IMR-90 (cell line): ENCODE data around the gene MADD. TPM values are rescaled to one million over a fixed set of nuclear protein-coding genes. Genes with fewer than 3 reads are reported as not detected.

ENCODE experiments used
- ATAC-seq: fragments of 200-7000 bp; cut with Tn5 transposase; 2 replicates; pipeline ENCODE4 v1.9.1; 2020; ENCODE audit warnings: low read depth, mild to moderate bottlenecking, moderate library complexity
- BruUV-seq: library from RNA; stranded (reverse); fragments of 400-500 nt; replicated peaks from 2 replicates; lab custom pipeline; 2021; lab: Mats Ljungman, UMichigan
- CTCF ChIA-PET: fragments of 300-600 bp; formaldehyde crosslinking; extraction: SDS; loops from one replicate; lab custom pipeline; 2021; ENCODE audit warnings: antibody characterized with exemption; lab: Yijun Ruan, JAX
- POLR2A ChIA-PET: fragments of 300-600 bp; sonication (Branson Sonifier 250); formaldehyde crosslinking; loops from one replicate; lab custom pipeline; 2022; ENCODE audit warnings: antibody characterized with exemption; ENCODE audit not compliant: unreplicated experiment; lab: Charles Lee
- DNase-seq: peaks from one replicate; pipeline ENCODE4 v3.0.0; 2013
- H2AFZ ChIP-seq: replicated peaks from 2 replicates; pipeline ENCODE3; 2013; ENCODE audit warnings: low read length, mild to moderate bottlenecking; ENCODE audit not compliant: poor library complexity
- H2AK5ac ChIP-seq: 2 replicates; pipeline ENCODE4 v1.6.1; 2013; ENCODE audit warnings: low read depth, low read length, inconsistent platforms
- H2AK9ac ChIP-seq: replicated peaks from 2 replicates; pipeline ENCODE3; 2013; ENCODE audit warnings: mild to moderate bottlenecking, low read depth, low read length, moderate library complexity; ENCODE audit not compliant: poor library complexity
- H2BK120ac ChIP-seq: 2 replicates; pipeline ENCODE4 v1.6.1; 2013; ENCODE audit warnings: low read depth, low read length, inconsistent platforms
- H2BK15ac ChIP-seq: 3 replicates; pipeline ENCODE4 v1.6.1; 2013; ENCODE audit warnings: low read depth, low read length, inconsistent platforms
- H2BK20ac ChIP-seq: 2 replicates; pipeline ENCODE4 v1.6.1; 2013; ENCODE audit warnings: low read depth, mild to moderate bottlenecking, inconsistent platforms, low read length, moderate library complexity
- H2BK5ac ChIP-seq: 2 replicates; pipeline ENCODE4 v1.6.1; 2013; ENCODE audit warnings: mild to moderate bottlenecking, low read depth, low read length, inconsistent platforms; ENCODE audit not compliant: poor library complexity, severe bottlenecking
- H3K14ac ChIP-seq: replicated peaks from 2 replicates; pipeline ENCODE4 v1.6.1; 2013; ENCODE audit warnings: low read depth, low read length, inconsistent platforms
- H3K18ac ChIP-seq: 2 replicates; pipeline ENCODE4 v1.6.1; 2013; ENCODE audit warnings: low read depth, low read length, control low read depth
- H3K23ac ChIP-seq: 2 replicates; pipeline ENCODE4 v1.6.1; 2013; ENCODE audit warnings: low read depth, low read length, inconsistent platforms
- H3K27ac ChIP-seq: 2 replicates; pipeline ENCODE4 v1.5.1; 2013; ENCODE audit warnings: mild to moderate bottlenecking, control low read depth, low read length; ENCODE audit not compliant: insufficient read depth
- H3K27me3 ChIP-seq: 2 replicates; pipeline ENCODE4 v1.6.1; 2013; ENCODE audit warnings: low read length; ENCODE audit not compliant: control insufficient read depth, insufficient read depth
- H3K36me3 ChIP-seq: 2 replicates; pipeline ENCODE4 v1.6.1; 2013; ENCODE audit warnings: low read length, mixed read lengths; ENCODE audit not compliant: control insufficient read depth, insufficient read depth
- H3K4ac ChIP-seq: 2 replicates; pipeline ENCODE4 v1.6.1; 2013; ENCODE audit warnings: low read depth, low read length, inconsistent platforms
- H3K4me1 ChIP-seq: 2 replicates; pipeline ENCODE4 v1.6.1; 2013; ENCODE audit warnings: low read length, mixed read lengths; ENCODE audit not compliant: control insufficient read depth, insufficient read depth
- H3K4me2 ChIP-seq: 2 replicates; pipeline ENCODE4 v1.6.1; 2013; ENCODE audit warnings: low read depth, mild to moderate bottlenecking, control low read depth, low read length, moderate library complexity
- H3K4me3 ChIP-seq: 2 replicates; pipeline ENCODE4 v1.5.1; 2013; ENCODE audit warnings: low read depth, mild to moderate bottlenecking, control low read depth, low read length, moderate library complexity; ENCODE audit not compliant: insufficient read depth
- H3K56ac ChIP-seq: 2 replicates; pipeline ENCODE4 v1.6.1; 2013; ENCODE audit warnings: low read length, inconsistent platforms; ENCODE audit not compliant: insufficient read depth; ENCODE audit errors: extremely low read depth
- H3K79me1 ChIP-seq, 2 experiments: 2 replicates each; pipeline ENCODE4 v1.6.1; 2013; ENCODE audit warnings: low read length in 2 of 2, inconsistent platforms in 1 of 2, low read depth in 1 of 2
- H3K9ac ChIP-seq: 2 replicates; pipeline ENCODE4 v1.6.1; 2013; ENCODE audit warnings: low read depth, low read length, control low read depth
- H3K9me1 ChIP-seq: 2 replicates; pipeline ENCODE4 v1.6.1; 2013; ENCODE audit warnings: low read length, inconsistent platforms; ENCODE audit not compliant: insufficient read depth
- H3K9me3 ChIP-seq: 2 replicates; pipeline ENCODE4 v1.6.1; 2013; ENCODE audit warnings: low read length; ENCODE audit not compliant: control insufficient read depth, insufficient read depth
- H4K20me1 ChIP-seq: 2 replicates; pipeline ENCODE4 v1.6.1; 2013; ENCODE audit warnings: low read length, inconsistent platforms; ENCODE audit not compliant: insufficient read depth
- H4K5ac ChIP-seq: 2 replicates; pipeline ENCODE4 v1.6.1; 2013; ENCODE audit warnings: mild to moderate bottlenecking, low read depth, low read length, control low read depth
- H4K8ac ChIP-seq, 2 experiments: 2 replicates each; pipeline ENCODE4 v1.6.1; 2013; ENCODE audit warnings: low read depth in 2 of 2, low read length in 2 of 2, control low read depth in 1 of 2, inconsistent platforms in 1 of 2
- H4K91ac ChIP-seq: 2 replicates; pipeline ENCODE4 v1.6.1; 2013; ENCODE audit warnings: low read depth, low read length, inconsistent platforms; ENCODE audit not compliant: insufficient read depth
- BHLHE40 ChIP-seq: fragments of 150-350 bp; IDR thresholded peaks from 2 replicates; pipeline ENCODE4 v1.6.1; 2016; ENCODE audit warnings: mild to moderate bottlenecking, low read depth, low read length
- CEBPB ChIP-seq: IDR thresholded peaks from 2 replicates; pipeline ENCODE4 v1.6.1; 2012; ENCODE audit warnings: low read depth, low read length, improper control_type of control experiment
- CTCF ChIP-seq: conservative IDR thresholded peaks from 2 replicates; pipeline ENCODE4 v1.5.1; 2012; ENCODE audit warnings: mild to moderate bottlenecking, low read depth, low read length, improper control_type of control experiment
- ELK1 ChIP-seq: fragments of 150-350 bp; IDR thresholded peaks from 2 replicates; pipeline ENCODE4 v1.6.1; 2016; ENCODE audit warnings: low read depth, mild to moderate bottlenecking, low read length, moderate library complexity, borderline replicate concordance
- FOS ChIP-seq: fragments of 150-350 bp; IDR thresholded peaks from 2 replicates; pipeline ENCODE4 v1.6.1; 2016; ENCODE audit warnings: low read depth, low read length
- MAFK ChIP-seq: IDR thresholded peaks from 2 replicates; pipeline ENCODE4 v1.6.1; 2012; ENCODE audit warnings: low read depth, low read length, improper control_type of control experiment
- MAZ ChIP-seq: IDR thresholded peaks from 2 replicates; pipeline ENCODE4 v1.6.1; 2012; ENCODE audit warnings: low read depth, mild to moderate bottlenecking, low read length, improper control_type of control experiment, moderate library complexity, borderline replicate concordance
- MXI1 ChIP-seq: IDR thresholded peaks from 2 replicates; pipeline ENCODE4 v1.6.1; 2012; ENCODE audit warnings: low read depth, mild to moderate bottlenecking, low read length, moderate library complexity, borderline replicate concordance
- NFE2L2 ChIP-seq: fragments of 150-350 bp; IDR thresholded peaks from 2 replicates; pipeline ENCODE4 v1.6.1; 2016; ENCODE audit warnings: low read depth, mild to moderate bottlenecking, low read length
- POLR2A ChIP-seq: IDR thresholded peaks from 2 replicates; pipeline ENCODE4 v1.6.1; 2012; ENCODE audit warnings: mild to moderate bottlenecking, low read depth, low read length
- RAD21 ChIP-seq: IDR thresholded peaks from 2 replicates; pipeline ENCODE4 v1.6.1; 2012; ENCODE audit warnings: low read length, improper control_type of control experiment
- RCOR1 ChIP-seq: IDR thresholded peaks from 2 replicates; pipeline ENCODE4 v1.6.1; 2012; ENCODE audit warnings: mild to moderate bottlenecking, low read length, improper control_type of control experiment; ENCODE audit not compliant: insufficient replicate concordance
- RFX5 ChIP-seq: IDR thresholded peaks from 2 replicates; pipeline ENCODE4 v1.8.0; 2012; ENCODE audit warnings: low read depth, mild to moderate bottlenecking, low read length, moderate library complexity
- SMC3 ChIP-seq: fragments of 150-350 bp; IDR thresholded peaks from 2 replicates; pipeline ENCODE4 v1.6.1; 2016; ENCODE audit warnings: low read depth, mild to moderate bottlenecking, antibody characterized with exemption, low read length, moderate library complexity
- WGBS, 2 experiments: methylation state at CpG; one replicate each; pipeline versions ENCODE4 v1.1.5 to v1.1.7; 2013; ENCODE audit warnings: missing lambda C conversion rate in 2 of 2; ENCODE audit not compliant: insufficient read length in 1 of 2; ENCODE audit errors: extremely low coverage in 2 of 2; 5-methylcytosine and 5-hydroxymethylcytosine counted together
- dilution Hi-C: fragments of 300-500 bp; cut with HindIII; formaldehyde crosslinking; loops from one replicate; pipeline ENCODE4 v1.14.3; 2018; ENCODE audit warnings: low sequenced_read_pairs; ENCODE audit not compliant: unreplicated experiment
- in situ Hi-C: fragments of 300-500 bp; cut with MboI; formaldehyde crosslinking; loops from 3 replicates; pipeline ENCODE4 v1.14.3; 2019; ENCODE audit warnings: low sequenced_read_pairs, inconsistent platforms, mixed read lengths
- intact Hi-C: fragments of 100-400 bp; cut with micrococcal nuclease; formaldehyde crosslinking; loops from 2 replicates; pipeline ENCODE4 v1.10.0; 2022
- polyA plus RNA-seq, 3 experiments: library from polyadenylated mRNA; depleted of rRNA; stranded (reverse); fragments of >200 nt; gene quantifications; 2 replicates each; pipeline ENCODE4 v1.2.3, GENCODE V29; 2012; ENCODE audit warnings: low replicate concordance in 1 of 3
- total RNA-seq: library from RNA; depleted of rRNA; stranded (reverse); fragments of >200 nt; gene quantifications from 2 replicates; pipeline ENCODE4 v1.2.3, GENCODE V29; 2012

Gene MADD
- total and polyA plus RNA-seq, 2 of the 4 experiments (the other 2 are of a cell fraction) = 13.3 to 16.4 TPM

GRCh38 chr11:47328449-47329390 is 58.8 kb downstream of the MADD start:
- no peak overlapping the region for H3K14ac ChIP-seq
- H3K36me3 ChIP-seq = peaks cover 48% of the 10 kb centered on the region
- 94% methylated on average over 16 of the region's 29 CpGs; no CpG with 5 or more reads in 1 of the 2 experiments for WGBS, 2 experiments
- H3K9ac ChIP-seq = no peak overlapping the region
- ATAC-seq = no peak
- H3K9me1 ChIP-seq = no peaks in the 10 kb centered on the region
- H2BK120ac ChIP-seq = no peak overlapping the region
- H3K79me1 ChIP-seq = no peaks in the 10 kb centered on the region
- no peak overlapping the region for H4K5ac ChIP-seq
- no peak overlapping the region for H2BK20ac ChIP-seq
- CTCF ChIA-PET = interaction anchor here (0.5 kb wide), 2 partner anchors 91 to 495 kb away, joined by 3 to 5 read pairs; no protein-coding TSS in a partner anchor
- H4K8ac ChIP-seq = no peak overlapping the region
- BruUV-seq = TSS peak; percentile 85
- H3K56ac ChIP-seq = no peak overlapping the region
- no peak overlapping the region for H2BK5ac ChIP-seq
- no peak overlapping the region for H2AK5ac ChIP-seq
- intact Hi-C loops (no loop called here), dilution Hi-C loops (no loop called here), in situ Hi-C loops (no loop called here)
- H3K18ac ChIP-seq = no peak overlapping the region
- DNase-seq = no peak
- H3K4me2 ChIP-seq = no peak overlapping the region
- H3K9me3 ChIP-seq = no peaks in the 10 kb centered on the region
- no peak overlapping the region for H3K23ac ChIP-seq
- H3K4me3 ChIP-seq = no peak overlapping the region
- POLR2A ChIA-PET = no interaction called here
- no peak overlapping the region for H3K27ac ChIP-seq
- no peak overlapping the region for H4K91ac ChIP-seq
- no peak overlapping the region for H2BK15ac ChIP-seq
- 0 out of 2 replicates have a peak, but pooled peaks cover 2% of the 10 kb centered on the region for H3K4me1 ChIP-seq
- H3K27me3 ChIP-seq = no peaks in the 10 kb centered on the region
- no peak overlapping the region for H2AK9ac ChIP-seq
- H3K4ac ChIP-seq = no peak overlapping the region
- H2AFZ ChIP-seq = peak overlapping the region; percentile 19
- no peaks in the 10 kb centered on the region for H4K20me1 ChIP-seq
- TF ChIP-seq CTCF (no peak), NFE2L2 (no peak), POLR2A (no peak), MAZ (no peak), MXI1 (no peak), ELK1 (no peak), BHLHE40 (no peak), CEBPB (no peak), MAFK (no peak), FOS (no peak), RAD21 (no peak), SMC3 (no peak), RCOR1 (no peak), RFX5 (no peak)
